HEK293T (cell line): ENCODE results near the gene CSTPP1.

ENCODE experiments used
- FOXA1 ChIP-seq: fragments of 450-650 bp; IDR thresholded peaks from 2 replicates; pipeline ENCODE4 v1.6.1; 2016; ENCODE audit warnings: mild to moderate bottlenecking
- FOXK2 ChIP-seq: fragments of 450-650 bp; IDR thresholded peaks from 2 replicates; pipeline ENCODE4 v1.6.1; 2016; ENCODE audit warnings: mild to moderate bottlenecking
- L3MBTL2 ChIP-seq: fragments of 450-650 bp; conservative IDR thresholded peaks from 2 replicates; pipeline ENCODE4 v1.6.1; 2016; ENCODE audit warnings: mild to moderate bottlenecking
- NFRKB ChIP-seq: fragments of 450-650 bp; IDR thresholded peaks from 2 replicates; pipeline ENCODE4 v1.6.1; 2016; ENCODE audit warnings: mild to moderate bottlenecking, moderate library complexity

DNA sequence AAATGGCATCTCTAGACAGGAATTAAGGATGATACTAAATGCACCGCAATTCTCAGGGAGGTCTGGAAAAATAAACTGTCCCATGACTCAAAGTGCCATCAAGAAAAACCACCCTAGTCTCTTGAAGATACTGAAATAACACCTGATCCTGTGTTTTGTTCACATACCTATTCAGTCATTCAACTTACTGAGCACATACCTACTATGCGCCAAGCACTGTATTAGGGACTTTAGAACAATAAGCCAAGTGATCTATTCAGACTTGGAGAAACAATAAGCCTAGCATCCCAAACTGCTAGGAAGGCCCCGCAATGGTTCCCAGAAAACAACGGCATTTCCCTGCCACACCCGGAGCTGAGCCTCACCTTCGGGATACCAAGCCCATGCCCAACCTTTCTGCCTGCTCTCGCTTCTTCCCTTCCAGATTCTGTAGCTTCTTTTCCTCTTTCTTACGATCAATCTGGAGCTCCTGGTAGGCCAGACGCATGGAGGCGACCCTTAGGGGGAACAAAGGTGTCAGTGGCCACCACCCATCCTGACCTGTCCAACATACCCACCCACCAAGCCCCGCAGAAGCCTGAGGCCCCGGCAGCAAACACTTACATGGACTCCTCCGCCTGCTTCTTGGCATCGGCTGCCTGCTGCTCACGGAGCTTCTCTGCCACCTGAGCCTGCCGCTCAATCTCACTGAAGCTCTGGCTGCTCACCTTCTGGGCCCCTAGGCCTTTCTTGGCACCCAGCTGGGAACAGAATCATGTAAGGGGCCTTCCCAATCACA is 234.7 kb downstream of the CSTPP1 start:
- no peak for TF ChIP-seq NFRKB
- TF ChIP-seq FOXA1, result no peak
- no peak for TF ChIP-seq L3MBTL2
- TF ChIP-seq FOXK2, result no peak
